Transverse colon (tissue), 4 donors: Measurements from ENCODE around the gene MYO3A. TPM values are rescaled to one million over a fixed set of nuclear protein-coding genes. Genes with fewer than 3 reads are reported as not detected.

Experiments used
- DNase-seq: peaks from one replicate; pipeline ENCODE4 v3.0.0-alpha.2; 2019
- H3K27ac ChIP-seq, 4 donors: fragments of 200-600 bp; sonication (generic); 2 replicates each; pipeline ENCODE4 v1.5.1; 2016 to 2018; ENCODE audit warnings: inconsistent platforms in 4 of 4
- H3K27me3 ChIP-seq: fragments of 200-600 bp; sonication (generic); 2 replicates; pipeline ENCODE4 v1.5.1; 2017; ENCODE audit warnings: inconsistent platforms
- H3K36me3 ChIP-seq, 4 donors: fragments of 200-600 bp; sonication (generic); 2 replicates each; pipeline ENCODE4 v1.5.1; 2017 to 2019; ENCODE audit warnings: inconsistent platforms in 4 of 4
- H3K4me1 ChIP-seq, 4 donors: fragments of 200-600 bp; sonication (generic); 2 replicates each; pipeline ENCODE4 v1.5.1; 2017 to 2020; ENCODE audit warnings: inconsistent platforms in 4 of 4
- H3K4me3 ChIP-seq, 4 donors: fragments of 200-600 bp; sonication (generic); 1 replicate in 1 of 4; 2 replicates in 3 of 4; pipeline versions ENCODE4 v1.5.1 to v1.6.1; 2017 to 2019; ENCODE audit warnings: inconsistent platforms in 4 of 4
- H3K9me3 ChIP-seq, 2 donors: fragments of 200-600 bp; sonication (generic); 2 replicates each; pipeline ENCODE4 v1.5.1; 2017 to 2019; ENCODE audit warnings: inconsistent platforms in 2 of 2
- EP300 ChIP-seq: sonication (generic); formaldehyde crosslinking; IDR thresholded peaks from one replicate; pipeline ENCODE4 v1.6.1; 2017; ENCODE audit warnings: antibody characterized with exemption, low read depth
- POLR2A ChIP-seq: fragments of 450-650 bp; IDR thresholded peaks from one replicate; pipeline ENCODE4 v1.6.1; 2016; ENCODE audit warnings: antibody characterized with exemption, mild to moderate bottlenecking, moderate library complexity
- POLR2AphosphoS5 ChIP-seq, 3 donors: sonication (generic); formaldehyde crosslinking; IDR thresholded peaks; one replicate each; pipeline ENCODE4 v1.6.1; 2016; ENCODE audit warnings: antibody characterized with exemption in 3 of 3
- WGBS, 2 donors: methylation state at CpG; one replicate each; pipeline ENCODE4 v1.1.5; 2018; ENCODE audit warnings: low coverage in 1 of 2; 5-methylcytosine and 5-hydroxymethylcytosine counted together
- in situ Hi-C, 4 donors: fragments of 200-750 bp; cut with MboI; loops; one replicate each; pipeline versions ENCODE4 v1.15.0 to v1.15.1; 2017; ENCODE audit warnings: low sequenced_read_pairs in 3 of 4, low pct_ligation_motif_present in 1 of 4, low pct_unique_long_range_greater_than_20kb in 1 of 4
- intact Hi-C: fragments of 100-400 bp; cut with DNase I; formaldehyde crosslinking; loops from one replicate; pipeline ENCODE4 v1.15.1; 2023; ENCODE audit warnings: low total_unique reads
- total RNA-seq, 4 donors: library from RNA; depleted of rRNA; stranded (reverse); fragments of >200 nt; gene quantifications; one replicate each; pipeline ENCODE4 v1.1.0, GENCODE V29; 2016
- TF ChIP-seq, protein P1 (sequence below), 5 experiments: fragments of 200-600 bp in 3 of 5; fragments of 450-650 bp in 2 of 5; sonication (generic) in 3 of 5; IDR thresholded peaks; 1 replicate in 2 of 5; 2 replicates in 3 of 5; pipeline ENCODE4 v1.5.1; 2016 to 2017; ENCODE audit warnings: antibody characterized with exemption in 5 of 5, inconsistent platforms in 3 of 5, mild to moderate bottlenecking in 2 of 5, moderate library complexity in 1 of 5

Gene MYO3A
- total RNA-seq, 4 donors from 2014 or later: 0.27 to 1.3 (median 1.2) TPM; not detected in 1

DNA sequence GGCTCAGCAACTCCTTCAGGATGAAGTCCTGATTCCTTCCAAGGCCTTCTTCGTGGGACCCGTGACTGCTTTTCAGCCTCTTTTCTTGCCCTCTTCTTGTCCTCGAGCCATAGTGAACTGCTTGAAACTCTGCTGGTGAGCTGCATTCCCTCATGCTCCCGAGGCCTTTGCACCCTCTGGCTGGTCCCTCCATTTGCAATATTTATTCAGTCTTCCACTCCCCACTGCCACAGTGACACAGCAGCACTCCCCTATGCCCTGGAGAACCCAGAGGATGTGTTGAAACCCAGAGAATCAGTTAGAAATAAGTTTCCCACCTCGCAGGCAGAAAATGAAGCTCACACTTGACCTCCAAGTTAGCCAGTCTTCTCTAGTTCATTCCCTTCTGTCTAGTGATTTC, 260.2 kb downstream of the MYO3A start:
- H3K4me3 ChIP-seq: no peak overlapping the region
- no peaks in the 10 kb centered on the region for H3K4me1 ChIP-seq
- H3K27ac ChIP-seq: no peak overlapping the region
- DNase-seq: no peak
- WGBS, 2 donors: 61% methylated on average over 4 to 5 of the region's 5 CpGs
- in situ Hi-C loops (no loop called here), intact Hi-C loops (no loop called here)
- no peaks in the 10 kb centered on the region for H3K36me3 ChIP-seq
- no peaks in the 10 kb centered on the region for H3K9me3 ChIP-seq
- TF ChIP-seq POLR2AphosphoS5 (IDR thresholded peaks at IDR 0.05) (no peak), POLR2A (no peak), EP300 (no peak)
- TF ChIP-seq, protein P1, sequence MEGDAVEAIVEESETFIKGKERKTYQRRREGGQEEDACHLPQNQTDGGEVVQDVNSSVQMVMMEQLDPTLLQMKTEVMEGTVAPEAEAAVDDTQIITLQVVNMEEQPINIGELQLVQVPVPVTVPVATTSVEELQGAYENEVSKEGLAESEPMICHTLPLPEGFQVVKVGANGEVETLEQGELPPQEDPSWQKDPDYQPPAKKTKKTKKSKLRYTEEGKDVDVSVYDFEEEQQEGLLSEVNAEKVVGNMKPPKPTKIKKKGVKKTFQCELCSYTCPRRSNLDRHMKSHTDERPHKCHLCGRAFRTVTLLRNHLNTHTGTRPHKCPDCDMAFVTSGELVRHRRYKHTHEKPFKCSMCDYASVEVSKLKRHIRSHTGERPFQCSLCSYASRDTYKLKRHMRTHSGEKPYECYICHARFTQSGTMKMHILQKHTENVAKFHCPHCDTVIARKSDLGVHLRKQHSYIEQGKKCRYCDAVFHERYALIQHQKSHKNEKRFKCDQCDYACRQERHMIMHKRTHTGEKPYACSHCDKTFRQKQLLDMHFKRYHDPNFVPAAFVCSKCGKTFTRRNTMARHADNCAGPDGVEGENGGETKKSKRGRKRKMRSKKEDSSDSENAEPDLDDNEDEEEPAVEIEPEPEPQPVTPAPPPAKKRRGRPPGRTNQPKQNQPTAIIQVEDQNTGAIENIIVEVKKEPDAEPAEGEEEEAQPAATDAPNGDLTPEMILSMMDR (IDR thresholded peaks at IDR 0.05): no peak
- H3K27me3 ChIP-seq: no peaks in the 10 kb centered on the region

DNA sequence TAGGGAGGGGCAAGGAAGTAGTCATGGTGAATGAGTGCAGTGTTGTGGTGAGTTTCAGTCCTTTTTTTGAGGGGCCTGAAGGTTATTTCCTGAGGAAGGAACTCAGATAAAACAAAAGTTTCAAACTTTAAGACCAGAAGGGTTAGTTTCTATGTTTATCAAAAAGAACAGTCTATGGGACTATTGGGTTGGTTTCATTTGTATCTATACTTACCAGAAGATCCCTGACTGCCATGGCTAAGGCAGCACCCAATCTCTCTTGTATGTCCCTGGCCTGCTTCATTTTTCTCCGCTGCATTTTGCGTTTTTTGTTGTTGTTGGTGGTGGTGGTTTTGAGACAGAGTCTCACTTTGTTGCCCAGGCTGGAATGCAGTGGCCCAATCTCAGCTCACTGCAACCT, 263.2 kb downstream of the MYO3A start:
- intact Hi-C loops: no loop called here
- Histone ChIP-seq H3K36me3 (no peaks in the 10 kb centered on the region), H3K4me3 (no peak overlapping the region), H3K27ac (no peak overlapping the region), H3K9me3 (no peaks in the 10 kb centered on the region), H3K4me1 (no peaks in the 10 kb centered on the region), H3K27me3 (no peaks in the 10 kb centered on the region)
- TF ChIP-seq, protein P1 (IDR thresholded peaks at IDR 0.05): no peak
- TF ChIP-seq EP300 (no peak), POLR2AphosphoS5 (IDR thresholded peaks at IDR 0.05) (no peak), POLR2A (no peak)
- DNase-seq: no peak
- whole genome bisulfite sequencing, 2 donors: 89 to 94% methylated on average over 2 of the region's 2 CpGs
- in situ Hi-C loops: no loop called here

GRCh38 chr10:26198119-26198518, 264.1 kb downstream of the MYO3A start:
- no peak for TF ChIP-seq POLR2AphosphoS5 (IDR thresholded peaks at IDR 0.05)
- TF ChIP-seq POLR2A: no peak
- TF ChIP-seq EP300: no peak
- TF ChIP-seq, protein P1 (IDR thresholded peaks at IDR 0.05): no peak
- in situ Hi-C loops: no loop called here
- WGBS, 2 donors: 88 to 93% methylated on average over 6 to 9 of the region's 9 CpGs

GRCh38 chr10:26199841-26200240, 265.8 kb downstream of the MYO3A start:
- Histone ChIP-seq H3K27me3 (no peaks in the 10 kb centered on the region), H3K4me1 (no peaks in the 10 kb centered on the region), H3K9me3 (no peaks in the 10 kb centered on the region), H3K4me3 (no peak overlapping the region), H3K36me3 (no peaks in the 10 kb centered on the region), H3K27ac (no peak overlapping the region)
- in situ Hi-C loops (no loop called here), intact Hi-C loops (no loop called here)
- DNase-seq: no peak
- no peak for TF ChIP-seq POLR2A
- TF ChIP-seq, protein P1 (IDR thresholded peaks at IDR 0.05): no peak
- no peak for TF ChIP-seq EP300
- TF ChIP-seq POLR2AphosphoS5 (IDR thresholded peaks at IDR 0.05): no peak
- WGBS, 2 donors: 53 to 59% methylated on average over 3 to 4 of the region's 4 CpGs

More at GRCh38 chr10:26198119-26198518, 264.1 kb downstream of the MYO3A start:
- H3K27me3 ChIP-seq: no peaks in the 10 kb centered on the region
- no peaks in the 10 kb centered on the region for H3K36me3 ChIP-seq
- no peak for DNase-seq
- no peaks in the 10 kb centered on the region for H3K9me3 ChIP-seq
- intact Hi-C loops: no loop called here
- H3K4me3 ChIP-seq: no peak overlapping the region
- no peaks in the 10 kb centered on the region for H3K4me1 ChIP-seq
- H3K27ac ChIP-seq: no peak overlapping the region
